ENCODE measurements around the gene CALCR. TPM values are rescaled to one million over a fixed set of nuclear protein-coding genes. Genes with fewer than 3 reads are reported as not detected.

CALCR gene
- not detected in 2 replicates for total RNA-seq

DNA sequence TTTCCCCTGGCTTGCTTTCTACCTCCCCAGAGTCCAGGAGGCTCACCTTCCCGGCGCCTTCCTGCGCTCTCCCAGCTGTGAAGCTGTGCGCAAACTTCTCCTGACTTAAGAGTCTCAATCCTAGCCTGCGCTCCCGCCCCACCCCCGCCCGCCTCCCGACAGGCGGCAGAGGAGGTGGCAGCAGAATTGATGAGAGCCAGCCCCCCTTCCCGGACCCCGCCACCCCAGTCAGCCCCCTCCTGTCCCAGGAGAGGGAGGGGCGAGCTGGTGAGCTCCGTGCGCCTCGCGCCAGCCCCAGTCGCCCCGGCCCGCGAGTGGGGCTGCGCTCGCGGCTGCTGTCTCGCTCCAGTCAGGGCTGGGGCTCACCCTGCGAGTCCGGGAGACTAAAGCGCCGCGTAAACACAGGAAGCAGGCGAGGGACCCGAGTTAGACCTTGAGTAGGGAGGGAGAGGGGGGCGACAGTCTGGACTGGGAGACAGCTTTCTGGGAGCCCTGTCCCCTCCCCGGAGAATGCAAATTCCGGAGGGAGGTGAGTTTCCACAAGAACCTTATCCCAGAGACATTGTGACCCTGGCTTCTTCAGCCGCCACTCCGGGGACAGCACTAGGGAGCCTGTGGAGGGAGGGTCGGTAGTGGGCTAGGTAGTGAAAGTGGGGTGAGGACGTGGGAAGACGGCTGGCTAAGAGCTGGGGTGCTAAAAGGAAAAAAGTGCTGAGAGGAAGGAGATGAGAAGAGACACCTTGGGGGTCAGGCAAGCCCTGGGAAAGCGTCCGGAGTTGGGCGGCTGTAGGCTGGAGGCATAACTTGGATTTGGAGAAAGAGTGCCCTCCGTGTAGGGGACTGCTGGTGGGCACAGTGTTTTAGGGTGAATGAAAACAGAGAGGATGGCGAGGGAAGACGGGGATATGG is at the start of gene CALCR:
Gene CALCR (minus strand): TSS at position 79 of the 909 bp plus-strand sequence. CDS start 87,743 bp downstream, outside the sequence.

Data from uterine smooth muscle cell (primary cell).